Inferior parietal cortex (tissue), 1 donor: ENCODE measurements around the gene FCHO1.

Experiments
- DNase-seq: peaks from one replicate; pipeline ENCODE4 v3.0.0-alpha.2; 2016; ENCODE audit errors: extremely low spot score

The FCHO1 gene

GRCh38 chr19:17735410-17735809, 15.9 kb upstream of the FCHO1 start:
- no peak for DNase-seq

DNA sequence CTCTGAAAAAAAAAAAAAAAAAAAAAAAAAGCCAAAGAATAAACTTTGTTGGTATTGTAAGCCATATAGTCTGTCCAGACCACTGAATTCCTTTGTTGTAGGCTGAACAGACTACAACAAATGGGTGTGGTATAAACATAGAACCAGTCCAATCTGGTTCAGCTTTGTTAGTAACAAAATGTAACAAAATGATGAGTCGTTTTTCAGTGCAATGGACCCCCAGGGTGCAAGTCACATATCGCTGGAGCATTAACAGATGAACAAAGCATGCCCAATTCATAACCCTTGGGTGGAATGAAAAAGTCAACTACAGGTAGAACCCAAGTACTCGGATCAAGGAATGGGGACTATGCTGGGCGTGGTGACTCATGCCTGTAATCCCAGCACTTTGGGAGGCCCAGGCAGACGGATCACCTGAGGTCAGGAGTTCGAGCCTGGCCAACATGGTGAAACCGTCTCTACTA, 13.6 kb upstream of the FCHO1 start:
- no peak for DNase-seq

DNA sequence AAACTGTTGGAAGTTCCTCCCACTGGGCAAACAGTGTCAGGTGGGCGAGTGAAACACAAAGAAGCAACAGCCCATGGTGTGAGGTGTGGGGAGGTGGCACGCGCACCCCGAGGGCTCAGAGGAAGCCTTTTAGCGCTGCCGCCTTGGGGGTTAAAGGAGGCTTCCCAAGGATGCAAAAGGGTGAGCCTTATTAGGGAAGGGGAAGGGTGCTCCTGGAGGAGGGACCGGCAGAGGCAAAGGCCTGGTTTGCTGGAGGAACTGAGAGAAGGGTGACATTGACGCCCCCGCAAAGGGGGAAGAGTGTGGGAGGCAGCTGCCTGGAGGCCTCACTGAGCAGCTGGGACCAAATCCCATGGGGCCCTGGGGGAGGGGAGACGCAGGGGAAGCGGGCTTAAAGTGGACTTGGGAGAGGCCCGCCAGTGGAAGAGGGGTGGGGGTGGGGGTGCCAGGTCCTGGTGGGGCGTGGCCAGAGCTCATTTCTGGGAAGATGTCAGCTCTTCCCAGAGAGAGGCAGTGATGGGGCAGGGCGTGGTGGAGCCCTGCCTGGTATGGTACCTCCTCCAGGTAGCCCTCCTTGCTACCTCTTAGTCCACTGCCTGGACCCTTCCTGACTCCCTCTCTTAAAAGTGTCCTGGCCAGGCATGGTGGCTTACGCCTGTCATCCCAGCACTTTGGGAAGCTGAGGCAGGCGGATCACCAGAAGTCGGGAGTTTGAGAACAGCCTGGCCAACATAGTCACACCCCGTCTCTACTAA, 12.0 kb upstream of the FCHO1 start:
- no peak for DNase-seq

- no peak for DNase-seq
Measured at GRCh38 chr19:17741456-17741855, 9.8 kb upstream of the FCHO1 start.

DNA sequence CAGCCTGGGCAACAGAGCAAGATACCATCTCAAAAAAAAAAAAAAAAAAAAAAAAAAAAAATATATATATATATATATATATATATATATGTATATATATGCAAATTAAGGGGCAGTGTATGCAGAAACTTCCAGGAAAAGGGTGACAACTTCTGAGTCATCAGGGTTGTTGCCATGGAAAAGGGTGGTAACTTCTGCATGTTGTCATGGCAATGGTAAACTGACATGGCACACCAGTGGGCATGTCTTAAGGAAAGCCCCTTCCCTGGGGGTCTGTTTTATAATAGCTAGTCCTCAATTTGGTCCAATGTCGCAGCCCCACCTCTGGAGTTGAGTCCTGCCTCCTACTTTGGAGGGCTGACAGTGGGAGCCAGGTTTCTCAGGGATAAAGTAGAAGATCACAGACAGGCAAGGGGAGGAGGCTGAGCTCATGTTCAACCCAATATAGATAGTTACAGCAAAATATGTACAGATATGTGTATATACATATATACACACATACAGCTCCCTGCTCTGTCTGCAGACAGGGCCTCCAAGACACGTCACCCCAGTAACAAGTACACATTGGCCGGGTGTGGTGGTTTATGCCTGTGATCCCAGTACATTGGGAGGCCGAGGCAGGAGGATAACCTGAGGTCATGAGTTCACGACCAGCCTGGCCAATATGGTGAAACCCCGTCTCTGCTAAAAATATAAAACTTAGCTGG, 7.2 kb upstream of the FCHO1 start:
- no peak for DNase-seq

DNA sequence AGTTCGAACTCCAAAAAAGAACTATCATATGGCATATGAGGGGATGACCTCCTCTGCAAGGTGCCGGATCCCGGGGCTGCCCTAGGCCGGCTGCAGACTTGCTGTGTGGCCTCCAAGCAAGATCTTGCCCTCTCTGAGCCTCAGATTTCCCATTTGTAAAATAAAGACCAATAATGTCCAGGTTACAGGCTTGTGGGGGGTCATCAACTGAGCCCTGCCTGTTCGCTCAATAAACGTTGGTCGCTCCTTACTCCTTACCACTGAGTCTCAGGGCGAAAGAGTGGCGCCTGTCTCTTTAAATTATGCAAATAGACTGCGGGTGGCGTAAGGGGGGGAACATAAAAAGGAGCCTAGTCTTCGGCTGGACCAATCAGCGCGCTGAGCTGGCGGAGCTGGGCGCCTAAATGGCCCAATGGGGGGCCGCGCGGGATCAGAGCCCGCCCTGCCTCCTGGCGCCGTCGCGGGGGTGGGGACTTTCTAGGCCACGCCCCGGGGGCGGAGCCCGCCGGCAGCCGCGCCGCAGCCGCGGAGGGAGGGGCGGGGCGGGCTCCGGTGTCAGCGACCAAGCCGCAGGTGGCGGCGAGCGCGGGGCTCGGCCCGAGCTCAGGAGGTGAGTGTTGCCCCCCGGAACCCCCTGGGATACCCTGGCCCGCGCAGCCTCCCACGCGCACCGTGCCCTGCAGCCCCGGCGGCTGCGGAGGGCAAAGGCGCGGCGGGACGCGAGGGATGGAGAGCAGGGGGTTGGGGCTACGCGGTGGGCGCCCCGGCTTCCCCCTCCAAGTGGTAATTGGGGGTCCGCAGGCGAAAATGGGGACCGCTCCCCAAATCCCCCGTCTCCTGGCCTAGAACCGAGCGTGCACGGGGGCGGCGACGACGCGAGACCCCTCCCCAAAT, 3.8 kb upstream of the FCHO1 start:
- peak; percentile 95 for DNase-seq

DNA sequence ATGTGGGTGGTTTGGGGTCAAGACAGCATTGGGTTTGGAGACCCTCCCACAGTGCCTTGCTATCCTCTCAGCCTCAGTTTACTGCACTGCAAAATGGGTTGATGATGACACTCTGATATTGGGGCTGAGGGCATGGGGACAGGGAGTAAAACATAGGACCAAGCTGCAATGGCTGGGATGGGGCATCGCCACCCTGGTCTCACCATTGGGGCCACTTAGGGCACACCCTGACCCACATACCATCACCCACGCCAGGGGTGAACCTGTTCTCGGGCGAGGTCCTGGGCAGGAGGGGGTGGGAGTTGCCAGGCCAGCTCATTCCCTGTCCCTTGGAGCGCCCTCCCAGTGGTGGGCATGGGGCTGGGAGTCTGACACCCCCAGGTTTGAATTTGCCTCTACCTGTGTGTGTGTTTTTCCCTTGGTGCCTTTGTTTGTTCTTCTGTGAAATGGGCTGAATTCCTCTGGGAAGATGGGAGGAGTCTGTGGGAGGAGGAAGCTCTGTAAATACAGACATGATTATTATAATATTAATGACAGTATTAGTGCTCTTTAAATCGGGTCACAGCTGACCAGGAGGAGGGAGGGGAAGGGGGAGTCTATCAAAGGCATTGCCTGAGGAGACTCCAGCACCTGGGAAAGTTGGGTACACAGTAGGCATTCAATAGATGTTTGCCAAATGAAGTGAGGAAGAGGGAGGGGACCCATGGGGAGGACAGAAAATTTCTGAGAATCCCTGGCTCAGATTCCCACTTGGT, 2.2 kb upstream of the FCHO1 start:
- DNase-seq, result no peak

GRCh38 chr19:17749912-17750317, 1.4 kb upstream of the FCHO1 start:
- DNase-seq, result no peak

- DNase-seq, result no peak
Measured at GRCh38 chr19:17751912-17752273, 616 bp downstream of the FCHO1 start.

- no peak for DNase-seq
Measured at GRCh38 chr19:17752865-17753639, 1.8 kb downstream of the FCHO1 start.

GRCh38 chr19:17753976-17754375, 2.7 kb downstream of the FCHO1 start:
- peak; percentile 69 for DNase-seq

DNA sequence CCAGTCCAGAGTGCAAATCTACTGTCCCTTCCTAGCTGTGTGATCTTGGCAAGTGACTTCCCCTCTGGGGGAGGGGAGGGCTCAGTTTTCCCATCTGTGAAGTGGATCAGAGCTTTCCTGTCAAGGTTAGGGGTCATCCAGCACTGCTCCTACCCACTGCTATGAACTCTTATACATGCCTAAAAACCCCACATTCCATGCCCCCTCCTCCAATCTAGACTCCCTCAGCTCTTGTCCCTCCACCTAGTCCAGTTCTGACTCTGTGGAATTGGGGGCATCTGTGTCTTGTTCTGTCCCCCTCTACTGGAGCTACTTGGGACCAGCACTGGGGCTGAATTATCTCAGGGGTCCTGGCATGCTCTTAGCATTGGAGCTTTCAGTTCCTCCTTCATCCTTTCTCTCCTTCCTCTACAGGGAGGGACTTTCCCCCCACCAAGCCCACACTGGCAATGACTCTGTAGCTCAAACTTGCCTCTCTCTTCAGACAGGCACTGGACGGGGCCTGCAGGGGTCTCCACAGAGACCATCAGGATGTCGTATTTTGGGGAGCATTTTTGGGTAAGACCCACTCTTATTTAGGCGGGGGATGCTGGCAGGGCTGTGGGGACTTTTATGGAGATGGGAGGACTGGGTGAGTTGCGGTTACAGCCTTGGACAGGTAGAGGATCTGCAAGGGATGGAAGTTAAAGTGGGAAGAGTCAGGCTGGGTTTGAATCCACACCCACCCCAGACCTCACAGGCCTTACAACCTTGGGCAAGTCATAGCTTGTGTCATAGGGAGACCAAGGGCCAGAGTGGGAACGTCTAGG, 3.6 kb downstream of the FCHO1 start:
- DNase-seq, result no peak

GRCh38 chr19:17755443-17755890, 4.2 kb downstream of the FCHO1 start:
- no peak for DNase-seq

- DNase-seq, result peak; percentile 79
Measured at GRCh38 chr19:17755977-17756670, 4.8 kb downstream of the FCHO1 start.

DNA sequence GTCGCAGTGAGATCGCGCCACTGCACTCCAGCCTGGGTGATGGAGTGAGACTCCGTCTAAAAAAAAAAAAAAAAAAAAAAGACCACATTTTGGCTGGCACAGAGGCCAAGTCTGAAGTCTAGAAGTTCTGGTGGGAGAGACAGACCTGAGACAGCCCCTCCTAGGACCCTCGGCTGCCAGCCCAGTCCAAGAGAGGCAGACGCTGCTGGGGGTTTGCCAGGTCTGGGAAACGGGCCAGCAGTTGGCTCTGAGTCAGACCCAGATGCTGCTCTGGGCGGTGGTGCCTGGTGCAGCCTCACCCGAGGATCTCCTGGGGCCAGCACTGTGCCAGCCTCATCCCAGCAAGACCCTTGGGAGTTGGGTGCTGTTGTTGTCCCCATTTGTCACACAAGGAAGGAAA, 5.8 kb downstream of the FCHO1 start:
- peak; percentile 91 for DNase-seq

DNA sequence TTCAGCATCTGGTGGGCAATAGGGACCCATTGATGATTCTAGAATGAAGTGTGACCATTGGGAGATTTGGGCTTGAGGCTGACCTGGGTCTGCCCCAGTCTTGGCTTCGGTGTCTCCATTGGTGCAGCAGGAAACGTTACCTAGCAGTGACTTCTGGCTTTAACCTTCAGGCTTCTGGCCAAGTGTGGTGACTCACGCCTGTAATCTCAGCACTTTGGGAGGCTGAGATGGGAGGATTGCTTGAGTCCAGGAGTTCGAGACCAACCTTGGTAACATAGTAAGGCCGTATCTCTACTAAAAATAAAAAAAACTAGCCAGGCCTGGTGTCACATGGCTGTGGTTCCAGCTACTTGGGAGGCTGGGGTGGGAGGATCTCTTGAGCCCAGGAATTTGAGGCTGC, 7.2 kb downstream of the FCHO1 start:
- no peak for DNase-seq

- DNase-seq, result no peak
Measured at GRCh38 chr19:17761148-17761547, 9.9 kb downstream of the FCHO1 start.

- DNase-seq, result no peak
Measured at GRCh38 chr19:17762505-17763229, 11.4 kb downstream of the FCHO1 start.

- no peak for DNase-seq
Measured at GRCh38 chr19:17764348-17764747, 13.1 kb downstream of the FCHO1 start.
